SJCRH30 (cell line): ENCODE measurements around the gene MMP21. TPM values are rescaled to one million over a fixed set of nuclear protein-coding genes. Genes with fewer than 3 reads are reported as not detected.

Source experiments
- DNase-seq, 2 experiments: peaks; one replicate each; pipeline ENCODE4 v3.0.0-alpha.2; 2015 to 2020
- H3K27ac ChIP-seq: fragments of 250-450 bp; sonication (Bioruptor Pico); 2 replicates; pipeline ENCODE4 v1.5.1; 2020; ENCODE audit warnings: mild to moderate bottlenecking, moderate library complexity
- H3K27me3 ChIP-seq: fragments of 250-450 bp; sonication (Bioruptor Pico); 2 replicates; pipeline ENCODE4 v1.5.1; 2020; ENCODE audit warnings: mild to moderate bottlenecking, moderate library complexity
- H3K36me3 ChIP-seq: fragments of 250-450 bp; sonication (Bioruptor Pico); 2 replicates; pipeline ENCODE4 v1.5.1; 2020; ENCODE audit warnings: mild to moderate bottlenecking, moderate library complexity
- H3K4me1 ChIP-seq: fragments of 250-450 bp; sonication (Bioruptor Pico); 2 replicates; pipeline ENCODE4 v1.5.1; 2020; ENCODE audit warnings: mild to moderate bottlenecking, moderate library complexity
- H3K4me3 ChIP-seq: fragments of 250-450 bp; sonication (Bioruptor Pico); 2 replicates; pipeline ENCODE4 v1.5.1; 2020; ENCODE audit warnings: mild to moderate bottlenecking, moderate library complexity
- H3K9me3 ChIP-seq: fragments of 250-450 bp; sonication (Bioruptor Pico); replicated peaks from 2 replicates; pipeline ENCODE4 v1.5.1; 2020; ENCODE audit warnings: mild to moderate bottlenecking, moderate library complexity
- total RNA-seq: library from RNA; depleted of rRNA; stranded (reverse); fragments of >200 nt; shearing (Covaris generic); gene quantifications from 2 replicates; pipeline ENCODE4 v1.2.3, GENCODE V29; 2014

Gene MMP21
- total RNA-seq, 1 experiment from 2014 or later, result not detected

- Histone ChIP-seq H3K27ac (no peak overlapping the region), H3K9me3 (no peaks in the 10 kb centered on the region), H3K36me3 (no peaks in the 10 kb centered on the region), H3K4me3 (no peak overlapping the region), H3K27me3 (no peaks in the 10 kb centered on the region), H3K4me1 (no peaks in the 10 kb centered on the region; the same call in 1 of the 2 replicates)
- DNase-seq, result peak in 1 of 2 experiments; percentile 31
Observed at GRCh38 chr10:125779403-125780327, 4.0 kb upstream of the MMP21 start.

- H3K9me3 ChIP-seq, result no peaks in the 10 kb centered on the region
- H3K4me1 ChIP-seq, result no peaks in the 10 kb centered on the region; the same call in 1 of the 2 replicates
- H3K36me3 ChIP-seq, result no peaks in the 10 kb centered on the region
- no peak overlapping the region for H3K27ac ChIP-seq
- no peak for DNase-seq
- H3K4me3 ChIP-seq, result no peak overlapping the region
- no peaks in the 10 kb centered on the region for H3K27me3 ChIP-seq
Observed at GRCh38 chr10:125778556-125778955, 2.9 kb upstream of the MMP21 start.

GRCh38 chr10:125777806-125778205 lies 2.2 kb upstream of the MMP21 start:
- DNase-seq, result no peak
- Histone ChIP-seq H3K27ac (no peak overlapping the region), H3K9me3 (no peaks in the 10 kb centered on the region), H3K4me1 (no peaks in the 10 kb centered on the region), H3K4me3 (no peak overlapping the region), H3K36me3 (no peaks in the 10 kb centered on the region), H3K27me3 (no peaks in the 10 kb centered on the region)

DNA sequence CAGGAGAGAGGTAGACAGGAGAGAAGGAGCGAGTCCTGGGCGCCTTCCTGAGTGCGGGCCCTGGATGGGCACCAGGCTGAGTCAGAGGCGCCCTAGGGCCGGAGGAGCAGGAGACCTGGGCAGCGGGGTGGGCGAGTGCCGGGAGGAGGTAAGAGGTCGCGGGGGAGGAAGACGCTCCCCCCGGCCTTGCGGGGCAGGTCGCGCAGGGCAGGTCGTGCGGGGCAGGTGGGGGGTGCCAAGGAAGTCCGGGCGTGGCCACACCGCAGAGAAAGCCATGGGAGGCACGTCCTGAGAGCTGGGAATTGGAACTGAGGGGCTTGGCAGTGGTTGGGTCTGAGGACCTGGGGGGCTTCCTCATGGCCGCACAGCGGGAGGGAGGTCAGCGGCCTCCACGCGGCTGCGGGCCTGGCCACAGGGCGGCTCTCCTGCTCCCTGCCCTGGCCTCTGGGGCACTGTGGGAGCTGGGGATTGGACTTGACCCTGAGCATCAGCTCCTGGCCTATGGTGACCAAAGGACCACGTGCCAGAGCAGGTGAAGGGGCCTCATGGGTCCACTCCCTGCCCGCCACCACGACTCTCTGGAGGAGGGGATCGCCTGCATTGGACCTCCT lies 935 bp downstream of the MMP21 start:
- no peak overlapping the region for H3K27ac ChIP-seq
- DNase-seq, result no peak

DNA sequence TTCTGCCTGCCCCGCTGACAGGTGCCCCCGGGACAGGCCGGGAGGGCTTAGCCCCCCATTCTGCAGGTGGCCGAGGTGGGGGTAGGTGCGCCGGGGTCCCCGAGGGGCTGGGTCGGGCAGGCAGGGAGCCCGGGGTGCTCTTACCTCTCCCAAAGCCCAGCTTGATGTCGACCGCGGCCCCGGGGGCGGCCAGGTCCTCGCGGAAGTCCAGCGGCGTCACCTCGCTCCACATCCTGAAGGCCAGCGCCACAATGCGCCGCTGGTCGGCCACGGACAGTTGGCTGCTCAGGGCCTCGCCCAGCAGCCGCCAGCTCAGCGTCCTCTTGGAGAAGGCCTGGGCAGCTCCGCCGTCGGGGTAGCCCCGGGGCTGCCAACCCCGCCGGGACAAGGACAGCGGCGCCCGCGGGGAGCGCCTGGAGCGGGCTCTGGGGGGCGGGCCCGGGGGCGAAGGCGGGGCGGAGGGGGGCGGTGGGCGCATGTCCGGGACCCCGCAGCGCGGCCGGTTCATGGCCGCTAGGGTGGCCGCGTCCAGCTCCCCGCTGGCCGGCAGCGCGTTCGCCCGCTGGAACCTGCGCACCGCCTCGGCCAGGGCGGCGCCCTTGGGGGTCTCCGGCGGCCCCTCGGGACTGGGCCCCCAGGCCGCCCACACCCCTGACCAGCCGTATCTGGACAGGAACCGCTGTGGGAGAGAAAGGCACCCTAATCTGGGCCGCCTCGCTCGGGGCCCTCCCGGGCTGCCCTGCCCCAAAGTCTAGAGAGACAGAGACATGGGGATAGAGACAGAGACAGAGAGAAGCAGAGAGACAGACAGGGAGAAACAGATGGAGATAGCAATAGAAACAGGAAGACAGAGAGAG lies 1.7 kb downstream of the MMP21 start:
- Histone ChIP-seq H3K4me3 (no peak overlapping the region), H3K27me3 (no peaks in the 10 kb centered on the region), H3K36me3 (no peaks in the 10 kb centered on the region), H3K27ac (no peak overlapping the region), H3K4me1 (no peaks in the 10 kb centered on the region), H3K9me3 (no peaks in the 10 kb centered on the region)
- no peak for DNase-seq

More for the DNA sequence above, 935 bp downstream of the MMP21 start:
- H3K4me3 ChIP-seq, result no peak overlapping the region
- H3K4me1 ChIP-seq, result no peaks in the 10 kb centered on the region
- H3K9me3 ChIP-seq, result no peaks in the 10 kb centered on the region
- H3K36me3 ChIP-seq, result no peaks in the 10 kb centered on the region
- no peaks in the 10 kb centered on the region for H3K27me3 ChIP-seq

- H3K4me3 ChIP-seq, result no peak overlapping the region
- no peak for DNase-seq
- H3K36me3 ChIP-seq, result no peaks in the 10 kb centered on the region
- no peak overlapping the region for H3K27ac ChIP-seq
- H3K4me1 ChIP-seq, result no peaks in the 10 kb centered on the region
- H3K27me3 ChIP-seq, result no peaks in the 10 kb centered on the region
- no peaks in the 10 kb centered on the region for H3K9me3 ChIP-seq
Observed at GRCh38 chr10:125772864-125773180, 2.8 kb downstream of the MMP21 start.

- Histone ChIP-seq H3K27ac (no peak overlapping the region), H3K4me3 (no peak overlapping the region), H3K4me1 (no peaks in the 10 kb centered on the region), H3K9me3 (no peaks in the 10 kb centered on the region), H3K27me3 (no peaks in the 10 kb centered on the region), H3K36me3 (no peaks in the 10 kb centered on the region)
- DNase-seq, result no peak
Observed at GRCh38 chr10:125772112-125772863, 3.3 kb downstream of the MMP21 start.

DNA sequence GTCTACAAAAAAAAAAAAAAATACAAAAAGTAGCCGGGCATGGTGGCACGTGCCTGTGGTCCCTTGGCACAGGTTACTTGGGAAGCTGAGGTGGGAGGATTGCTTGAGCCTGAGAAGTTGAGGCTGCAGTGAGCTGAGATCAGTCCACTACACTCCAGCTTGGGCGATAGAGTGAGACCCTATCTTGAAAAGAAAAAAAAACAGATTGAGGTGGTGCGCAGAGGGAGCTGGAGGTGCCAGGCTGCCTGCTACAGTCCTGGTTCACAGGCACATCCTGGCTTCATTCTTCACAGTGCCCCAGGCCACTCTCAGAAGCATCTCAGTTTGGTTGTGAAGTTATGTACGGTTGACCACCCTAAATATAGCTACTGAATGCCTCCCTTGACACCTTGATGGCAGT lies 4.8 kb downstream of the MMP21 start:
- H3K4me3 ChIP-seq, result no peak overlapping the region
- H3K4me1 ChIP-seq, result no peaks in the 10 kb centered on the region
- H3K27ac ChIP-seq, result no peak overlapping the region
- no peak for DNase-seq
- H3K9me3 ChIP-seq, result no peaks in the 10 kb centered on the region
- no peaks in the 10 kb centered on the region for H3K27me3 ChIP-seq
- H3K36me3 ChIP-seq, result peaks cover 6% of the 10 kb centered on the region; the same call in 1 of the 2 replicates

GRCh38 chr10:125769175-125769574 lies 6.4 kb downstream of the MMP21 start:
- H3K36me3 ChIP-seq, result peaks cover 21% of the 10 kb centered on the region
- H3K27me3 ChIP-seq, result no peaks in the 10 kb centered on the region
- H3K9me3 ChIP-seq, result no peaks in the 10 kb centered on the region
- no peaks in the 10 kb centered on the region for H3K4me1 ChIP-seq
- H3K4me3 ChIP-seq, result no peak overlapping the region
- H3K27ac ChIP-seq, result no peak overlapping the region
- no peak for DNase-seq

DNA sequence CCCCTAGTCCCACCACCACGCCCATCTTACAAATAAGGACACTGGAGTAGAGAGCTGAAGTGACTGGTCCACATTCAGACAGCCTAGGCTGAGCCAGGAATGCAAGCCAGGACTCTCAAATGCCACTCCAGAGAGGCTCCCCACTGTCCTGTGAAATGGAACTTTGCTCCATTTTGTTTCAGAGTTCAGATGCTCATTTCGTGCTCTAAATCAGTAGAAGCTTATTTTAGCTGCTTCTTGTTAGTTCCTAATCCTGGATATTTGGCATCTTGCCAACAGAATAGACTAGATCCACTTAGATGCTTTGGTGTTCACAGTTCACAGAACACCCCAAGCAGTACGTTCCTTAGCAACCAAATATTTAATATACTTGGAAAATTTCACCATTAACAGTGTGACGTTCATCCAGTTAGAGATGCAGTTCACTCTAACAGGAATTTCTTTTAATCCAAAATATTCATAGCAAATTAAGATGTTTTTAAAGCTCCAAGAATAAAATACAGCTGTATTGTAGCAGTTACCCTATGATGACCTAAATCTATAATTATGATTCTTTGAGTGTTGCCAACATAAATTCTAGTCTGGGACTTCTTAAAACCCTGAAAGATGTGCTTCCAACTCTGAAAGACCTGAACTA lies 7.3 kb downstream of the MMP21 start:
- DNase-seq, result peak in 1 of 2 experiments; percentile 26
- Histone ChIP-seq H3K27ac (no peak overlapping the region), H3K36me3 (peaks cover 30% of the 10 kb centered on the region)

DNA sequence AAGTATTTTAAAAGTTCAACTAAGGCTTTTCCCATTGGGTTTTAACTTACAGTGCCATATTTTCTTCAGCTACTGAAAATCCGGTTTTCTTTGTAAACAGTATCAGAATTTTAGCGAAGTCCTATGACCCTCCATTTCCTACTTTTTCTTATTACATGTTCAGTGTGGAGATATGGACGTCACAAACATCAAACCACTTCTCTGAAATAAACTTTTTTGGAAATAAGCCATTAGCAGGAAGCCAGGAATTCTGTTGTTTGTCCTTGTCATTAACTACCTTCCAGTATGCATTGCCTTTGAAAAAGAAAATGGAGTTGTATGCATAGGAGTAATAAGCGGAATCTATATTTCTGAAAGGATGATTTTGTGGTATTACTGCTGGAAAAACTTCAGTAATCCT lies 9.1 kb downstream of the MMP21 start:
- Histone ChIP-seq H3K4me3 (no peak overlapping the region), H3K27me3 (no peaks in the 10 kb centered on the region), H3K9me3 (no peaks in the 10 kb centered on the region), H3K4me1 (no peaks in the 10 kb centered on the region), H3K27ac (no peak overlapping the region), H3K36me3 (peaks cover 38% of the 10 kb centered on the region)
- DNase-seq, result no peak

More for the DNA sequence above, 7.3 kb downstream of the MMP21 start:
- Histone ChIP-seq H3K4me3 (no peak overlapping the region), H3K27me3 (no peaks in the 10 kb centered on the region), H3K9me3 (no peaks in the 10 kb centered on the region), H3K4me1 (no peaks in the 10 kb centered on the region)

- Histone ChIP-seq H3K9me3 (no peaks in the 10 kb centered on the region), H3K27me3 (no peaks in the 10 kb centered on the region), H3K27ac (no peak overlapping the region), H3K4me1 (no peaks in the 10 kb centered on the region), H3K36me3 (peaks cover 44% of the 10 kb centered on the region), H3K4me3 (no peak overlapping the region)
- no peak for DNase-seq
Observed at GRCh38 chr10:125765835-125766234, 9.8 kb downstream of the MMP21 start.

GRCh38 chr10:125762692-125763648 lies 12.7 kb downstream of the MMP21 start:
- Histone ChIP-seq H3K4me3 (no peak overlapping the region), H3K36me3 (peaks cover 70% of the 10 kb centered on the region), H3K27me3 (no peaks in the 10 kb centered on the region), H3K27ac (no peak overlapping the region), H3K9me3 (no peaks in the 10 kb centered on the region), H3K4me1 (no peaks in the 10 kb centered on the region)
- DNase-seq, result no peak
